ENCODE results near the gene A1CF. TPM values are rescaled to one million over a fixed set of nuclear protein-coding genes. Genes with fewer than 3 reads are reported as not detected.

Gene A1CF
- total and polyA plus RNA-seq, 9 donors = 0.12 to 0.15 TPM; not detected in 7

DNA sequence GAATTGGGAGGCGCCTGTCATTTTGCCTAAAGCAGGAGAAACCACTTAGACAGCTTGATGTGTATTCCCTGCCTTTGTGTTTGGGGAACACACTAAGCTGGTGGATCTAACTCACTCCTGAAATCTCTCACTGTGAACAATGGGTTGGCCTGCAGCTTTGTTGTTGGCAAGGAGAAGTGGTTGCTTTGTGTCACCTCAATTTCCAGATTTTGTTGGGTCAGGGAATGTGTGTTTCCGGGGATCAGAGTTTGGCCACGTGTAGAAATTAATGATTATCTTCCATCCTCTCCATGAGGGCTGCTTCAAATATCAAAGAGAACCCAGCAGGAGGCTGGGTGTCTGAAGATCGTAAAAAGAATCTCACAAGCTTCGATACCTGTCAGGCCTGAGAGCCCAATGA lies 27.8 kb downstream of the A1CF start:
- no peak for DNase-seq
- Histone ChIP-seq H3K36me3 (no peaks in the 10 kb centered on the region), H3K9me3 (no peaks in the 10 kb centered on the region), H3K27me3 (no peaks in the 10 kb centered on the region), H3K27ac (no peak overlapping the region), H3K4me3 (no peak overlapping the region), H3K4me1 (ENCODE audit: insufficient read depth) (no peaks in the 10 kb centered on the region)
- TF ChIP-seq EP300 (IDR thresholded peaks at IDR 0.05) (no peak), POLR2A (IDR thresholded peaks at IDR 0.05) (no peak)
- TF ChIP-seq, protein P1, sequence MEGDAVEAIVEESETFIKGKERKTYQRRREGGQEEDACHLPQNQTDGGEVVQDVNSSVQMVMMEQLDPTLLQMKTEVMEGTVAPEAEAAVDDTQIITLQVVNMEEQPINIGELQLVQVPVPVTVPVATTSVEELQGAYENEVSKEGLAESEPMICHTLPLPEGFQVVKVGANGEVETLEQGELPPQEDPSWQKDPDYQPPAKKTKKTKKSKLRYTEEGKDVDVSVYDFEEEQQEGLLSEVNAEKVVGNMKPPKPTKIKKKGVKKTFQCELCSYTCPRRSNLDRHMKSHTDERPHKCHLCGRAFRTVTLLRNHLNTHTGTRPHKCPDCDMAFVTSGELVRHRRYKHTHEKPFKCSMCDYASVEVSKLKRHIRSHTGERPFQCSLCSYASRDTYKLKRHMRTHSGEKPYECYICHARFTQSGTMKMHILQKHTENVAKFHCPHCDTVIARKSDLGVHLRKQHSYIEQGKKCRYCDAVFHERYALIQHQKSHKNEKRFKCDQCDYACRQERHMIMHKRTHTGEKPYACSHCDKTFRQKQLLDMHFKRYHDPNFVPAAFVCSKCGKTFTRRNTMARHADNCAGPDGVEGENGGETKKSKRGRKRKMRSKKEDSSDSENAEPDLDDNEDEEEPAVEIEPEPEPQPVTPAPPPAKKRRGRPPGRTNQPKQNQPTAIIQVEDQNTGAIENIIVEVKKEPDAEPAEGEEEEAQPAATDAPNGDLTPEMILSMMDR (IDR thresholded peaks at IDR 0.05) = no peak
- intact Hi-C loops (cut with DNase I) = no loop called here
- WGBS, 3 donors = 39 to 42% (median 40%) methylated on average over 5 of the region's 5 CpGs

- intact Hi-C loops (cut with DNase I) = no loop called here
- Histone ChIP-seq H3K27me3 (no peaks in the 10 kb centered on the region), H3K4me1 (ENCODE audit: insufficient read depth) (no peaks in the 10 kb centered on the region), H3K36me3 (no peaks in the 10 kb centered on the region), H3K4me3 (no peak overlapping the region), H3K27ac (no peak overlapping the region), H3K9me3 (no peaks in the 10 kb centered on the region)
- DNase-seq = no peak
- WGBS, 3 donors = 36 to 60% (median 45%) methylated on average over 1 of the region's 1 CpG
- TF ChIP-seq EP300 (IDR thresholded peaks at IDR 0.05) (no peak), POLR2A (IDR thresholded peaks at IDR 0.05) (no peak)
- TF ChIP-seq, protein P1 (IDR thresholded peaks at IDR 0.05) = no peak
These were observed 30.0 kb downstream of the A1CF start for GRCh38 chr10:50855461-50855860.

DNA sequence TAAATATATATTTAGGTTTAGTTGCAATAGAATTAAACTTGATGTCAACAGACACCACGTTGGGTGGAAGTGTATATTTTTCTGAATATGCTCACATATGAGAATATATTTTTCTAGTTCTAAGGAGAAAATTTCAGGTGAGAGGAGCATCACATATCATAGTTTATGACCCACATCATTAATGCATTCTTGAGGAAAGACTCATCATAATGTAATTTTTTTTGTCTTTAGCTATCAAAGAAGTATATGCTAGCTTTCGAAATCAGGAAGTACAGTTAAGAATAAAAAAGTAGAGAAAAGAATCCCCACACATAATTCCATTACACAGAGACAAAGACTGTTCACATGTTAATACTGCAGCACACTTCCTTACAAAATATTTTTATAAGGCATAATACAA lies 30.4 kb downstream of the A1CF start:
- Histone ChIP-seq H3K27ac (no peak overlapping the region), H3K4me3 (no peak overlapping the region), H3K27me3 (no peaks in the 10 kb centered on the region), H3K4me1 (ENCODE audit: insufficient read depth) (no peaks in the 10 kb centered on the region), H3K36me3 (no peaks in the 10 kb centered on the region), H3K9me3 (no peaks in the 10 kb centered on the region)
- intact Hi-C loops (cut with DNase I) = no loop called here
- no peak for DNase-seq
- TF ChIP-seq, protein P1 (IDR thresholded peaks at IDR 0.05) = no peak
- TF ChIP-seq POLR2A (IDR thresholded peaks at IDR 0.05) (no peak), EP300 (IDR thresholded peaks at IDR 0.05) (no peak)
- 79 to 82% (median 81%) methylated on average over 2 of the region's 2 CpGs for WGBS, 3 donors

DNA sequence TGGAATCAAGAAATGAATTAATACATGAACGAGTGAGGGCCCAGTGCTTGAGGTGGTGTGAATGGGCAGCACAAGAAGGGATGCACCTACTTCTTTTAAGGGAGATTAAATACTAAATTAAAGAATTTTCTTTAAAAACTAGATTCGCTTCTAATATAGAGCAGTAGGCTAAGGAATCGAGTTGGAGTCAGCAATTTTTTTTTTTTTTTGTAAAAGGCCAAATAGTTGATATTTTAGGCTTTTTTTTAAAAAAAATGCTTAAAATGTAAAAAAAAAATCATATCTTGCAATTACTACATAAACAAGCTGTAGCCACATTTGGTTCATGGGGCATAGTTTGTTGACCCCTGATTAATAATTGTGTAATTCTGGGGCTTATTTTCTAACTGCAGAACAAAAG lies 31.9 kb downstream of the A1CF start:
- no peaks in the 10 kb centered on the region for H3K4me1 ChIP-seq (ENCODE audit: insufficient read depth)
- H3K4me3 ChIP-seq = no peak overlapping the region
- WGBS, 3 donors = 71 to 87% (median 77%) methylated on average over 3 of the region's 3 CpGs
- no peak overlapping the region for H3K27ac ChIP-seq
- intact Hi-C loops (cut with DNase I) = no loop called here
- no peaks in the 10 kb centered on the region for H3K9me3 ChIP-seq
- no peaks in the 10 kb centered on the region for H3K27me3 ChIP-seq
- H3K36me3 ChIP-seq = no peaks in the 10 kb centered on the region
- DNase-seq = no peak
- TF ChIP-seq POLR2A (IDR thresholded peaks at IDR 0.05) = no peak
- TF ChIP-seq, protein P1 (IDR thresholded peaks at IDR 0.05) = no peak

All from ovary (tissue), 9 donors.